GM13977 (cell line): Measurements from ENCODE around the gene KCTD18.

Experiments used
- DNase-seq: peaks from one replicate; pipeline ENCODE4 v3.0.0; 2012; ENCODE audit warnings: low spot score
- CTCF ChIP-seq: IDR thresholded peaks from 2 replicates; pipeline ENCODE4 v1.5.1; 2012; ENCODE audit warnings: mild to moderate bottlenecking, control low read depth; ENCODE audit not compliant: insufficient read depth; ENCODE audit errors: extremely low read depth, missing control alignments
- in situ Hi-C: fragments of 300-500 bp; cut with MboI; formaldehyde crosslinking; loops from one replicate; pipeline ENCODE4 v1.12.0; 2022; ENCODE audit warnings: low sequenced_read_pairs, low pct_unique_long_range_greater_than_20kb, mixed read lengths, inconsistent platforms; ENCODE audit not compliant: unreplicated experiment

Gene KCTD18

GRCh38 chr2:200471928-200472645 lies 37.8 kb downstream of the KCTD18 start:
- in situ Hi-C loops = no loop called here
- TF ChIP-seq CTCF = no peak
- peak; percentile 40 for DNase-seq

- in situ Hi-C loops = no loop called here
- peak; percentile 75 for DNase-seq
- TF ChIP-seq CTCF = peak; percentile 65
Observed at GRCh38 chr2:200471324-200471848, 38.5 kb downstream of the KCTD18 start.

- no peak for TF ChIP-seq CTCF
- DNase-seq = no peak
- in situ Hi-C loops = no loop called here
Observed at GRCh38 chr2:200470230-200470629, 39.6 kb downstream of the KCTD18 start.

- in situ Hi-C loops = no loop called here
- no peak for TF ChIP-seq CTCF
- no peak for DNase-seq
Observed at GRCh38 chr2:200469708-200470211, 40.1 kb downstream of the KCTD18 start.

GRCh38 chr2:200467806-200468681 lies 41.8 kb downstream of the KCTD18 start:
- in situ Hi-C loops = no loop called here
- no peak for DNase-seq

More at GRCh38 chr2:200467806-200468681, 41.8 kb downstream of the KCTD18 start:
- TF ChIP-seq CTCF = no peak
